Measurements from ENCODE around the gene SKIC8.

The SKIC8 gene

DNA sequence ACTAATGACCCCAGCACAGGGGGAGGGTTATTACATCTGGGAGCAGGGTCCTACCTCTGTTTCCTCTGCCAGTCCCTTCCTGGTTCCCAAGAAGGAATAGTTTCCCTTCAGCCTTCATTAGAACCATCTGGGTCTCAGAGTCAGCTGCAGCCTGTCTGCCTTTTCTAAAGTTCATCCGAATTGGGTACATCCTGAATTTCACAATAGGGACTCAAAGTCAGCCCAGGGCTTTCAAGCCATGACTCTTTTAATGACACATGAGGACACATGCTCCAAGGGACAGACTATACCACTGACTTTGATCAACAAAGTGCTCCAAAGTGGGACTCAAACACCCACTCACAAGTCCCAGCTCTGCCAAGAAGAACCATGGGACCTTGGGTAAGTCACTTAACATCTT lies 28.1 kb upstream of the SKIC8 start:
- TF ChIP-seq, protein P1, sequence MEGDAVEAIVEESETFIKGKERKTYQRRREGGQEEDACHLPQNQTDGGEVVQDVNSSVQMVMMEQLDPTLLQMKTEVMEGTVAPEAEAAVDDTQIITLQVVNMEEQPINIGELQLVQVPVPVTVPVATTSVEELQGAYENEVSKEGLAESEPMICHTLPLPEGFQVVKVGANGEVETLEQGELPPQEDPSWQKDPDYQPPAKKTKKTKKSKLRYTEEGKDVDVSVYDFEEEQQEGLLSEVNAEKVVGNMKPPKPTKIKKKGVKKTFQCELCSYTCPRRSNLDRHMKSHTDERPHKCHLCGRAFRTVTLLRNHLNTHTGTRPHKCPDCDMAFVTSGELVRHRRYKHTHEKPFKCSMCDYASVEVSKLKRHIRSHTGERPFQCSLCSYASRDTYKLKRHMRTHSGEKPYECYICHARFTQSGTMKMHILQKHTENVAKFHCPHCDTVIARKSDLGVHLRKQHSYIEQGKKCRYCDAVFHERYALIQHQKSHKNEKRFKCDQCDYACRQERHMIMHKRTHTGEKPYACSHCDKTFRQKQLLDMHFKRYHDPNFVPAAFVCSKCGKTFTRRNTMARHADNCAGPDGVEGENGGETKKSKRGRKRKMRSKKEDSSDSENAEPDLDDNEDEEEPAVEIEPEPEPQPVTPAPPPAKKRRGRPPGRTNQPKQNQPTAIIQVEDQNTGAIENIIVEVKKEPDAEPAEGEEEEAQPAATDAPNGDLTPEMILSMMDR (IDR thresholded peaks at IDR 0.05; ENCODE audit: low read length): no peak
- TF ChIP-seq EZH2 (IDR thresholded peaks at IDR 0.05; ENCODE audit: borderline replicate concordance, low read length): no peak
- no peak overlapping the region for H3K4me2 ChIP-seq (ENCODE audit: low read length)
- H3K9me3 ChIP-seq (ENCODE audit: low read length): no peaks in the 10 kb centered on the region

GRCh38 chr15:78325092-78325843 lies 25.9 kb upstream of the SKIC8 start:
- Histone ChIP-seq H3K9me2 (ENCODE audit: low read depth, low read length) (no peaks in the 10 kb centered on the region), H3K4me1 (ENCODE audit: insufficient read depth, low read length, severe bottlenecking) (no peaks in the 10 kb centered on the region), H3F3A (ENCODE audit: insufficient read depth, low read length) (no peaks in the 10 kb centered on the region), H3K4me2 (ENCODE audit: low read length) (no peak overlapping the region), H3K9ac (ENCODE audit: low read length) (no peak overlapping the region), H3K27me3 (ENCODE audit: insufficient read depth, low read length) (no peaks in the 10 kb centered on the region), H3K27ac (ENCODE audit: low read depth, low read length, poor library complexity, severe bottlenecking) (no peak overlapping the region), H3K36me3 (ENCODE audit: insufficient read depth, low read length) (no peaks in the 10 kb centered on the region), H3K9me3 (ENCODE audit: low read length) (no peaks in the 10 kb centered on the region), H3K79me2 (ENCODE audit: insufficient read depth, low read length) (no peaks in the 10 kb centered on the region), H2AFZ (ENCODE audit: low read length) (no peak overlapping the region), H3K4me3 (ENCODE audit: low read depth, low read length, poor library complexity, severe bottlenecking) (no peak overlapping the region), H4K20me1 (ENCODE audit: insufficient read depth, low read length) (no peaks in the 10 kb centered on the region)
- no peak for TF ChIP-seq EZH2 (IDR thresholded peaks at IDR 0.05; ENCODE audit: borderline replicate concordance, low read length)
- TF ChIP-seq, protein P1 (IDR thresholded peaks at IDR 0.05; ENCODE audit: low read length): no peak

More for the DNA sequence above, 28.1 kb upstream of the SKIC8 start:
- Histone ChIP-seq H3K4me3 (ENCODE audit: low read depth, low read length, poor library complexity, severe bottlenecking) (no peak overlapping the region), H3K36me3 (ENCODE audit: insufficient read depth, low read length) (no peaks in the 10 kb centered on the region), H3K27me3 (ENCODE audit: insufficient read depth, low read length) (no peaks in the 10 kb centered on the region), H2AFZ (ENCODE audit: low read length) (no peak overlapping the region), H3K79me2 (ENCODE audit: insufficient read depth, low read length) (no peaks in the 10 kb centered on the region), H3F3A (ENCODE audit: insufficient read depth, low read length) (no peaks in the 10 kb centered on the region), H3K9ac (ENCODE audit: low read length) (no peak overlapping the region), H3K27ac (ENCODE audit: low read depth, low read length, poor library complexity, severe bottlenecking) (no peak overlapping the region), H3K4me1 (ENCODE audit: insufficient read depth, low read length, severe bottlenecking) (no peaks in the 10 kb centered on the region), H4K20me1 (ENCODE audit: insufficient read depth, low read length) (no peaks in the 10 kb centered on the region), H3K9me2 (ENCODE audit: low read depth, low read length) (no peaks in the 10 kb centered on the region)

DNA sequence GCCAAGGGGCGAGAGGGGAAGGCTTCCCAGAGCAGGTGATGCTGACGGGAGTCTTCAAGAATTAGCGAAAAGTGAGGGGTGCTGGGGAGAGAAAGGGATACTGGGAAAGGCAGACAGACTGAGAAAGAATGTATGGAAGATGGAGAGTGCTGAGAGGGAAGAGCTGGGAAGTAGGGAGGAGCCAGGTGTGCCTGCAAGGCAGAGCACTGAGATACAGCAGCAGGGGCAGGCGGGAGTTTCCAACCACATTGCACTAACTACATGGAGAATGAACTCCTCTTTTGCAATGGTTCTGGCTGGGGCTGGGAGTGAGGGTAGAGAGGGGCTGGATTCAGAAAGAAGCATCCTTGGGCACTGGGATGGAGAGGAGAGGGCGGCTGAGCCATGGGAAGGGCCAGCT lies 24.7 kb upstream of the SKIC8 start:
- Histone ChIP-seq H3K4me2 (ENCODE audit: low read length) (no peak overlapping the region), H3K9ac (ENCODE audit: low read length) (no peak overlapping the region), H3F3A (ENCODE audit: insufficient read depth, low read length) (no peaks in the 10 kb centered on the region), H3K4me3 (ENCODE audit: low read depth, low read length, poor library complexity, severe bottlenecking) (no peak overlapping the region), H4K20me1 (ENCODE audit: insufficient read depth, low read length) (no peaks in the 10 kb centered on the region), H3K36me3 (ENCODE audit: insufficient read depth, low read length) (no peaks in the 10 kb centered on the region), H3K27me3 (ENCODE audit: insufficient read depth, low read length) (no peaks in the 10 kb centered on the region), H3K9me3 (ENCODE audit: low read length) (no peaks in the 10 kb centered on the region), H2AFZ (ENCODE audit: low read length) (no peak overlapping the region), H3K27ac (ENCODE audit: low read depth, low read length, poor library complexity, severe bottlenecking) (no peak overlapping the region), H3K4me1 (ENCODE audit: insufficient read depth, low read length, severe bottlenecking) (no peaks in the 10 kb centered on the region), H3K9me2 (ENCODE audit: low read depth, low read length) (no peaks in the 10 kb centered on the region), H3K79me2 (ENCODE audit: insufficient read depth, low read length) (no peaks in the 10 kb centered on the region)
- TF ChIP-seq, protein P1 (IDR thresholded peaks at IDR 0.05; ENCODE audit: low read length): no peak
- TF ChIP-seq EZH2 (IDR thresholded peaks at IDR 0.05; ENCODE audit: borderline replicate concordance, low read length): no peak

Measured in OCI-LY1 (cell line).